Retinal pigment epithelial cell (primary cell): ENCODE data around the gene EEF1A2.

Experiments used
- DNase-seq: peaks from one replicate; pipeline ENCODE4 v3.0.0-alpha.2; 2010; ENCODE audit warnings: low read depth
- H3K4me3 ChIP-seq: 2 replicates; pipeline ENCODE4 v1.5.1; 2011; ENCODE audit warnings: mild to moderate bottlenecking, low read length, control low read depth, moderate library complexity
- TF ChIP-seq, protein P1 (sequence below): conservative IDR thresholded peaks from 2 replicates; pipeline ENCODE4 v1.5.1; 2011; ENCODE audit warnings: low read depth, low read length, control low read depth, inconsistent platforms

EEF1A2 gene

DNA sequence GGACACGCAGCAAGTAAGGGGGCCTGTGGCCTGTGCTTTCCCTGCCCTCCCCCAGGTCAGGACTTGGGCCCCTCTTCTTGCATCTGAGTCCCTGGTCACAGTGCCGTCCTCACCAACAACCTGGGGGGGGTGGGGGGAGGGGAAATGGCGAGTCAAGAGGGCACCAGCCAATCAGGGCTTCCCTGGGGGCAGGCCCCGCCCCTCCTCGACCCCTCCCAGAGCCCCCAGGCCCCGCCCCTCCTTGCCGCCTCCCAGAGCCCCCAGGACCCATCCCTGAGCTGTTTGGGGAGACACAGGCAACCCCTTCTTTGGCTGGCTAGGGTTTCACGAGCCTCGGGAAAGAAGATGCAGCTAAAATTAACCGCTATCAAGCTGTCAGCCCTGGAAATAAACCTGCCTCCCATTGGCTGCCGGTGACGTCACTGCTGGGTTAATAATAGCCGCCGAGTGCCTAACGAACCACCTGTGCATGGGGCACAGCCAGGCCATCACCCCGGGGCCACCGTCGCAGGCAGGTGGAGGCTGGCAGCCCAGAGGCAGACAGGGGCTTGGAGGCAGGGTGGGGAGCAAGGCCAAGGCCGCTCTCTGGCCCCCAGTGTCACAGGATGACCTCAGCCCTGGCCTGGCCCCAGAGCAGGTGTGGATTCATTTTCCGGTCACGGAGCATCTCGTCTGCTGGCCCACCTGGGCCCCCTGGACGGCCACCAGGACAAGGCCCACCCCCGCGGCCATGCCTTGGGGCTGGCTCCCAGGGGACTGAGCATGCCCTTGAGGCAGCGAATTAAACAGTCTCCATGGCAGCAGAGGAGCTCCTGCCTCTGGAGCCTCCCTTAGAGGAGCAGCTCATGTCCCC lies 3.2 kb upstream of the EEF1A2 start:
- no peak overlapping the region for H3K4me3 ChIP-seq
- TF ChIP-seq, protein P1, sequence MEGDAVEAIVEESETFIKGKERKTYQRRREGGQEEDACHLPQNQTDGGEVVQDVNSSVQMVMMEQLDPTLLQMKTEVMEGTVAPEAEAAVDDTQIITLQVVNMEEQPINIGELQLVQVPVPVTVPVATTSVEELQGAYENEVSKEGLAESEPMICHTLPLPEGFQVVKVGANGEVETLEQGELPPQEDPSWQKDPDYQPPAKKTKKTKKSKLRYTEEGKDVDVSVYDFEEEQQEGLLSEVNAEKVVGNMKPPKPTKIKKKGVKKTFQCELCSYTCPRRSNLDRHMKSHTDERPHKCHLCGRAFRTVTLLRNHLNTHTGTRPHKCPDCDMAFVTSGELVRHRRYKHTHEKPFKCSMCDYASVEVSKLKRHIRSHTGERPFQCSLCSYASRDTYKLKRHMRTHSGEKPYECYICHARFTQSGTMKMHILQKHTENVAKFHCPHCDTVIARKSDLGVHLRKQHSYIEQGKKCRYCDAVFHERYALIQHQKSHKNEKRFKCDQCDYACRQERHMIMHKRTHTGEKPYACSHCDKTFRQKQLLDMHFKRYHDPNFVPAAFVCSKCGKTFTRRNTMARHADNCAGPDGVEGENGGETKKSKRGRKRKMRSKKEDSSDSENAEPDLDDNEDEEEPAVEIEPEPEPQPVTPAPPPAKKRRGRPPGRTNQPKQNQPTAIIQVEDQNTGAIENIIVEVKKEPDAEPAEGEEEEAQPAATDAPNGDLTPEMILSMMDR = no peak
- DNase-seq = no peak

DNA sequence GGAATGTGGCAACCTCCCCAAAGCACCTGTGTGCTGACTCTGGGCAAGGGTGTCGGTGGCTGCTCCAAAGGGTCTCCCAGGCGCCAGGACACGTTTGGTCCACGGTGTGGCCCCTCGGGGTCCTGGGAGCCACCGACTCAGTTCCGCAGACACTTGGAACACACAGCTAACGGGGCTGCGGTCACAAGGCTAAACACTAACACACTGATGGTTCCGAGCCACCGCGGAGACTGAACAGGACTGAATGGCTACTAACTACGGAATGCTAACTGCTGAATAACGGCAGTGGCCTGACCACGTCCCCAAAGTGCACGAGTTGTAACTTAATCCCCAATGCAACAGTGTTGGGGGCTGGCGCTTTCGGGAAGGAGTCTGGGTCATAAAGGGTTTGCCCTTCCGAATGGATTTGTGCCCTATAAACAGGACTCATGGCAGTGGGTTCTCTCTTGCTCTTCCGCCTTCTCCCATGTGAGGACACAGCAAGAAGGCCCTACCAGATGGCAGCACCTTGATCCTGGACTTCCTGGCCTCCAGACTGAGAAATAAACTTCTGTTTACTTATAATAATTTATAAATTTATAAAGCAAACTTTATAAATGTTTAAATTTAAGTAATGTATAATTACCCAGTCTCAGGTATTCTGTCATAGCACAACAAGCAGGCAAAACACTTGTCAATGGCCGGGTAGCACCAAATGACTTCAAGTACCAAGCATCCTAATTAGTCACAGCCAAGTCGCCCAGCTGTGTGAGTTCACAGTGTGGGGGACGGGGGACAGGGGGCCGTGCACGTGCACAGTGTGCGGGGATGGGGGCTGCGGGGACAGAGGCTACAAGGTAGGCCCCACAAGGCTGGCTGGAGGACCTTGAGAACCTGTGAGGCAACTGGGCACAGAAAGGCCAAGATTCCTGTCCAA lies 2.3 kb upstream of the EEF1A2 start:
- H3K4me3 ChIP-seq = no peak overlapping the region
- TF ChIP-seq, protein P1 = no peak
- DNase-seq = no peak

DNA sequence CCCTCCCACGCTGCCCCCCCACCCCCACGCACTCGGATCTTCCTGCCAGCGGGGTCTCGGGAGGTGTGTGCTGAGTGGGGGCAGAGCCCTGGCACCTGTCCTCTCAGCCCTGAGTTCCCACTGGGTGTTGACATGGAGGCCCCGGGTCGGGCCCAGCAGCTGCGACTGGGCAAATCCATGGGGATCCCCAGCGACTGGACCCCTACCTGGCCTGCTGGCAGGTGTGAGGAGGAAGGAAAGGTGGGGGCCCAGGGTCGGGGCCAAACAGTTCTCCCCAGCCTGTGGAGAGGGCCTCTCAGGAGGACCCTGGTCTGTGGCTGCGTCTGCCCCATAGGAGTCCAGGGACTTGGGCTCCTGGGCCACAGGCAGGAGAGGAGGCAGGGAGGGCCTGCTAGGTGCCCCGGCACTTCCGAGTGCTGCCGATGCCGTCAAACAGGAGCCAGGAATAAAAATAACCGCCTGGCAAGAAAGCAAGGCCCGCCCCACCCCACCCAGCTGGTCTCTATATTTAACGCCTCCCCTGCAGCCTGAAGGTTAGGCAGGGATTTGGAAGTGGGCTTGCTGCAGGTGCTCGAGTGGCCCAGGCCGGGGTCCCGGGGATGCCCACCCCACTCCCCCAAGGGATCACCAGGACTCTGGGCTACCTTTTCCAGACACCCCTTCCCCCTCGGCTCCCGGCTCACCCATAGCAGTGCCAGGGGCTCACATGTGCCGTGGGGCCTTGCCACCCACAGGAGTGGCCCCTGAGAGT lies 1.4 kb upstream of the EEF1A2 start:
- TF ChIP-seq, protein P1 = no peak
- H3K4me3 ChIP-seq = no peak overlapping the region
- no peak for DNase-seq

DNA sequence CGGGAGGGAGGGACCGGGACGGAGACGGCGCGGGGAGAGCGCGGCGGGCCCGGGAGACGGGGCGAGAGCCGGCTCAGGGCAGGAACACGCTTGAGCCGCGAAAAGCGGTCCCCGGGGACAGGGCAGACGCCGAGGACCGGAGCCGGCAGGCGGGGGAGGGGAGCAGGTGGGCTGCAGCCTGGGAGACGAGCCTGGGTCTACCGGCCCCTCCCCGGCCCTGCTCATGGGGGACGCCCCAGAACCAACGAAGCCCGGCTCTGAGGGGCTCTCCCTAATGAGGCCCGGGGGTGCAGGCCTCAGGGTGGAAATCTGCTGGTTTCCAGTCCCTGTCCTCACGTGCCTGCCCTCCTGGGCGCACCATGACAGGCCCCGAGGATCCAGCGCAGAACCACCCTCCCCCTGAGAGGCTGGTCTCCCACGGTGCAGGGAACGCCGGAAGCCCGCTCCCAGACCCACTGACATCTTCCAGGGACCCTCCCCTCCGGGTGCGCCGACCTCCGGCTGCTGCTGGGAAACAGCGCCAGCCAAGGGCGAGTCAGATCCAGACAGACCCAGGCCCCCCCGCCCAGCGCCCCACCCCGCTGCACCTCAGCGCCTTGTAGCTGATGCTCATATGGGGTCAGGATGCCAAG lies 571 bp upstream of the EEF1A2 start:
- TF ChIP-seq, protein P1 = no peak
- H3K4me3 ChIP-seq = peak overlapping the region; percentile 8
- DNase-seq = no peak

DNA sequence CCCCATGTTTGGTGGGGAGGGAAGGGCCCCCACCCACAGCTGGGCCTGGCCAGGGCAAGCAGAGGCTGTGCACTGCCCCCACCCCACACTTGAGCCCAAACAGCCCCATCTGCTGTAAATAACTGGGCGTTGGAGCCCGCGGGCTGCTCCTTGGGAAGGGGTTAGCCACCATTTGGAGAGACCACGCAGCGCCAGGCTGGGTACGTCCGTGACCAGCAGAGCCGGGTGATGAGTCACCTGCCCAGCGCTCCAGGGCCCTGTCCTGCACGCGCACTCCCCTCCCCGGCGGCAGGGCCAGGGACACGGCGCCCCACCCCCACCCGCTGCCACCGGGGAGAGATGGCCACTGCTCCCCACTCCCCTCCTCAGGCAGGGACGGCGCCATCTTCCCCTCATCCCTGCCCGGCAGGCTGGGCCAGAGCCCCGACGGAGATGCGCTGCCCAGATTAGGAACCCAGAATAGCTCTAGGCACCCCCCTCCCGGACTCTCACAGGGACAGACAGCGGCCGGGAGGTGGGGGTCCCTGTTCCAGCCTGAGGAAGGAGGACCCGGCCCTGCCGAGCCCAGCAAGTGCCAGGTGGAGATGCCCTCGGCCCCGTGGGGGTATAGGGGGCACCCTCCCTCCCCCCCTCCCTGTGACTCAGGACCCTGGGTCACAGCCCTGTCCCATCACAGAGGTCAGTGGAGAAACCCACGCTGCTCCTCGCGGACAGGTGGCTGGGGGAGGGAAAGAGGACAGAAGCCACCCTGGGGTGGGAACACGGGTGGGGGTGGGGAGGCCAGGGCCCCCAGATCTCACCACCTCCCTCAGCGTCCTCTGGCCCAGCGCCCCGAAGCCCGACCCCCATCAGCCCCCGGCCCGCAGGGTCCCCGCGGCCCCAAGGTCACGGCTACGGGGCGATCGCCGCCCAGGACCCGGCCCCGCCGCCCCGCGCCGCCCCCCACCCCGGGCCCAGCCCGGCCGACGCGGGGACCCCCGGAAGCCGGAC lies 642 bp downstream of the EEF1A2 start:
- TF ChIP-seq, protein P1 = no peak
- no peak for DNase-seq
- peak overlapping the region; percentile 39 for H3K4me3 ChIP-seq
